Inflammatory macrophage treated with lipopolysaccharide for 4 hours (primary cell): Measurements from ENCODE around the gene FCAMR.

Source experiments
- DNase-seq: peaks from one replicate; pipeline ENCODE4 v3.0.0-alpha.2; 2020

The FCAMR gene

GRCh38 chr1:206998816-206999215 lies 28.6 kb upstream of the FCAMR start:
- DNase-seq = peak; percentile 68

DNA sequence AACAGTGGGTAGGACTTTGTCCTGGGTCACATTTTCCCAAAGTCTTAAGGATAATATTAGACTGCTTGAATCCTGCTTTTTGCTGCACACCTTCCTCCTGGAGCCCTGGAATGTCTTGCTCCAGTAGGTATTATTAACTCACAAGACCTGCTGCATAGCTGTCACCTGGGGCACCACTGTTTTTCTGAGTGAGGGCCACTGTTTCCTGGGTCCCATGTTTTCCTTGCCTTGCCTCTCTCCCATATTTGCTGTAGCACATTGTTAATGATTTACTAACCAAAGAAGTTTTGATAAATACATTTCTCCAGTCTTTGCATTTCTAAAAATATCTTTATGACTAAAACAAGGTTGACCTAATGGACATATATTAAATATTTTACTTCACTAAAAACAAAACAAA lies 22.5 kb upstream of the FCAMR start:
- DNase-seq = no peak

GRCh38 chr1:206987873-206988272 lies 17.6 kb upstream of the FCAMR start:
- DNase-seq = no peak

DNA sequence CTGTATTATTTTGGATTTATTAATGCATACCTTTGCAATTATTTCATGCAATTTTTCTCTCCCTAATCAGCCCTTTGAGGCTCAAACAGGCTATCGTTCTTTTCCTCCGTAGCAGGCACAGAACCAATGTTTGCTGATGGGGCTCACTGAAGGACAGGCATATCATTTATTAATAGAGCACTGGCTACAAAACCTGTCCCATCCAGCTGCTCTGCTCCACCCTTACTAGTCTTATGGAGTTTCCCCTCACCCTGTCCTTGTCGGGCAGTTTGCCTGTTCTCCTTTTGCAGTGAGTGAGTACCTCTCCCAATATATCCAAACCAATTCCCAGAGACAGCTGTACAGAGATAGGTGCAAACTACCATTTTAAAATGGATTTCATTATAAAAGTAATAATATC lies 16.6 kb upstream of the FCAMR start:
- no peak for DNase-seq

DNA sequence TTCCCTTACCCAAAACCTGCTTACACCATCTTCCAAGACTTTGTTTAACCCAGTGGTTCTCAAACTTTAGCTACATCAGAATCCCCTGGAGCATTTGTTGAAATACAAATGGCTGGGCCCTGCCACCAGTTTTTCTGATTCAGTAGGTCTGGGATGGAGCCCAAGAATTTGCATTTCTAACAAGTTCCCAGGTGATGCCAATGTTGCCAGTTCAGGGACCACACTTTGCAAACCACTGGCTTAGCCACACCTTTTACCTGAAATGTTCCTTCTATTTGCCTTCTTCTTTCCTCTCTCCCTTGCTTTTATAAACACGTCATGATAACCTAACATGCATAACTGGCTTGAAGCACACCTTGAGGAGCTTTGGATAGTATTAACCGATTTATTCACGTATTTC lies 16.1 kb upstream of the FCAMR start:
- no peak for DNase-seq

DNA sequence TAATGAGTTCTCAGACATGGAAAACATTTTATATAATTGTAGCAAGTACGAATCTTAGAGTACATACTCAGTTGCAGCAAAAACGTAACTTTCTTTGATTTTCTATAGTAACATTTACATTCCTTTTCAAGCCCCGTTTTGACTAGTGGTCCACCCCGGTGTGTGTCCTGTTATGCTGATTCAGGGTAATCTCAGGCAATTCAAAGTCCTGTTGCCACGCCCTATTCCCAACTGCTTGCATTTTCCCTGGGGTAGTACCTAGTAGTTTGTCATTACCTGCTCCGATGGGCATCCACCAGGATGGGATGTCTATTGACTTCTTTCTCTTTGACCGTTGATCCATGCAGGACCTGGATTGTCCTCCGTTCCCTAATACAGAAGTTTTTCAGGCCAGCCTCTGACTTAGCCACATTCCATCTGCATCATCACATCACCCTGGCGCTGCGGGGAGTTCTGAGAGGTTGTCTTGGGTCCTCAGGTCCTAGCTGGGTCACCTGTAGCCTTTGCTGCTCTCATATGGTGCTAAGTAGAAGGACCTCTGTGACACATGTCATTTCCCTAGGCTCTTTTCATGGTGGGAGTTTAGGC lies 15.0 kb upstream of the FCAMR start:
- no peak for DNase-seq

DNA sequence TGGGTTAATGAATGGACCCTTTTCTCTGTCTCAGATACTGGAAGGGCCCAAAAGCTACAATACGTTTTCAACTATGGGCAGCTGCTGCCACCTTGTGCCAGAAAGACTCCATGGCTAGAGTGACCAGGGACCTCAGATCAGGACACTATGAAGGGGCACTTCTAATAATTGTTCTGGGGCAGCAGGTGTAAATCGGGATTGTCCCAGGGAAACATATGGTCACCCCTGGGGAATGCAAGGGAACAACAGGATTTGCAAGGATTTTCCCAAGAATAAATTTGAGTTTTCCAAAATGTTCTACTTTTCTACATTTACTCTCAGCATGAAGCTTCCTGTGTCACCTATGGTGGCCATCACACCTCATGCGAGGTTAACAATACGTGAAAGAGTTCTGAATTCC lies 12.0 kb upstream of the FCAMR start:
- peak; percentile 69 for DNase-seq

DNA sequence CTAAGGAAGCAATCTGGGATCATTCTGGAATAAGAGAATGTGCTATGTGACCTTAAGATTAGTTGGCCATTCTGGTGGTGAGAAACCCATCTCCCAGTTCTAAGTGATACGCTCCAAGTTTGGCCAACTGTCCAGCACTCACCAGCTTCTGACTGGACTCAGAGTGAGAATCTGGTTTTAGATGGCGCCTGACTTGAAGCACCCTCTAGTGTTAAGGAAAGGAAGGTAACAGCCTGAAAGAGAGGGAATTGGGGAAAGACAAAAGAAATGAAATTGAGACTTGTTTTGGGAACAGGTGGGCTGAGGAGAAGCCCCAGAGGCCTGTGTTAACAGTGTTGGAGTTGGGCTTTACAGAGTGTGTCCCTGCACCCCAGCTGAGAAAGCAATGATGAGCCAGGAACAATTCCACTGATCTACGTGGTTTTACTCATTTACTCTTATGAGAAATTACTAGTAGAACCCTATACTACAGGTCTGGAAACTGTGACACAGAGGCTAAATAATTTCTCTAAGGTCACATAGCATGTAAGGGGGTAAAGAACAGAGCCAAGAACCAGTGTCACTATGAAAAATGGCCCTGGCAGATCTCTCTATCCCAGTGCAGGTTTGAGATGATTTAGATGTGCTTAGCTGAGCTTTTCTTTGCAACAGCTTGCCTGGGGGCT lies 9.3 kb upstream of the FCAMR start:
- DNase-seq = peak; percentile 47

DNA sequence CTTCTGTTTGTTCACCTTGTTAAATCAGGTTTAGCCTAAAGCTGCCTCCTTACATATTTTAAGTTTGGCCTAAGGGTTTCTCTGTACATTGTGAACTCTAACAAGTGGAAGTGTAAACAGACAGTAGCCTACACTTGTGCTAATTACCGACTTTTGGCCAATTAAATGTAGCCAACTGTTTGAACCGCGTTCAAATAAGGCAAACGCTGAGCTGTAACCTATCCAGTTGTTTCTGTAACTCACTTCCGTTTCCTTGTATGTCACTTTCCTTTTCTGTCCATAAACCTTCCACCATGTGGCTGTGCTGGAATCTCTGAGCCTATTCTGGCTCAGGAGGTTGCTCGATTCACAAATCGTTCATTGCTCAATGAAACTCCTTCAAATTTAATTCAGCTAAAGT lies 8.0 kb upstream of the FCAMR start:
- DNase-seq = no peak

- no peak for DNase-seq
These were observed 5.0 kb upstream of the FCAMR start for GRCh38 chr1:206975306-206975705.

GRCh38 chr1:206974140-206974539 lies 3.9 kb upstream of the FCAMR start:
- no peak for DNase-seq

GRCh38 chr1:206972728-206973127 lies 2.5 kb upstream of the FCAMR start:
- DNase-seq = no peak

GRCh38 chr1:206971029-206971655 lies 882 bp upstream of the FCAMR start:
- DNase-seq = peak; percentile 84

- peak; percentile 61 for DNase-seq
These were observed 1.2 kb downstream of the FCAMR start for GRCh38 chr1:206969090-206969489.

GRCh38 chr1:206967096-206967849 lies 3.0 kb downstream of the FCAMR start:
- peak; percentile 94 for DNase-seq

- DNase-seq = no peak
These were observed 4.5 kb downstream of the FCAMR start for GRCh38 chr1:206965781-206966180.

DNA sequence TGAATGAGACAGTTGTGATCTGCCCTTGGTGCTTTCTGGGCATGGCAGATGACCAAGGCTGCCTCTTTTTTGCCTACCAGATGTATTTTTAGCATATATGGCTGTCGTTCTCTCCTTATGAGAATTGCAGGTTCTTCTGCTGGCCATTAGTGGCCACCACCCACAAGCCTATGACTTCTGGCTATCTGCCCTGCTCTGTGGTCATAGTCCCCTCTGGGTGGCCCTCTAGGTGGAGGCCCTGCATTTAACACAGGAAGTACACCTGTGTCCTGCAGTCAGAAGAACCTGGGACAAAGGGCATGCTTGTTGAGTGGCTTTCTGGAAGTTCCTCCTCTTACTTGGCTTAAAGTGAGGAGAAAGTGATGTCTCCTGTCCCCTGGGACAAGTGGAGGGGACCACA lies 6.5 kb downstream of the FCAMR start:
- no peak for DNase-seq

DNA sequence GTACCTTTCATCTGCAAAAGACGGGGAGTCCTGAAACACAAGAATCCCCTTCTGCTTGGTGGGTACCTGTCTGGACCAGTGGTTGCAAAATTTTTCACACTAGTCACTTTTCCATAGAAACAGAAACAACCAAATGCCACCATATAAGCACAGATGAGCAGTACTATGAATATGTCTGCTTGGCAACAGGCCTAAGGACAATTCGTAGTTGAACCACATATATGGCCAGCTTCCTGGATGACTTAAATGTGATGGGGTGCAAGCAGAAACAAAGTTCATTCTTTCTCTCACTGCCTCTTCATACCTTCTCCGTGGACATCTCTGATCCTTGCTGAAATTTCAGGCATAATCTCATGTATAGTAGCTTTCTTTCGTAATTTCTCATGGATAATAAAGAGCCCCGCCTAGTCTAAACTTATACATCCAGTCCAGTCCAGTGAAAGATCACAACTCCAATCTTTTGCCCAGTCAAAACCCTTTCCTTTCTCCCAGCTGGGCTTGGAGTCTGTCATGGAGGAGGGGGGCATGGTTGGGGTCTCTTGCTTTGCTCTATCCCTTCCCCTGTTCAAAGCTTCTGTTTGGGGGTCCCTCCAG lies 7.0 kb downstream of the FCAMR start:
- no peak for DNase-seq

DNA sequence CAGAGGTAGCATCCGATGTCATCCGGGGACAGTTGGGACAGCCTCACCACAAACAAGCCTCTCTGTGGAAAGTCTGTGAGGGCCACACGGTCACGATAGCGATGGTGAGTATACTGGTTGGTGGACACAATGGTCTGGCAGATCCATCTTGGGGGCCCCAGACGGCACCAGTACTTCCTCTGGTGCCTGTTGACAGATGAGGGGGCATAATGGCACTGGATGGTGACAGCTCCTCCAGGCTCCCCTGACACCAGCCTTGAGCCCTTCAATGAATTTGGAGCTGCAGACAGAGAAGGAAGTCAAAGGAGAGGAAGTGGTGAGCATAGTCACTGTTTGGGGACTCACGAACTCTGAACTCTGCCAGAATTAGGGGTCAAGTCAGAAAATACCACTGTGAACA lies 8.0 kb downstream of the FCAMR start:
- DNase-seq = peak; percentile 48

- no peak for DNase-seq
These were observed 8.6 kb downstream of the FCAMR start for GRCh38 chr1:206961668-206962067.

GRCh38 chr1:206960676-206961386 lies 9.4 kb downstream of the FCAMR start:
- no peak for DNase-seq

DNA sequence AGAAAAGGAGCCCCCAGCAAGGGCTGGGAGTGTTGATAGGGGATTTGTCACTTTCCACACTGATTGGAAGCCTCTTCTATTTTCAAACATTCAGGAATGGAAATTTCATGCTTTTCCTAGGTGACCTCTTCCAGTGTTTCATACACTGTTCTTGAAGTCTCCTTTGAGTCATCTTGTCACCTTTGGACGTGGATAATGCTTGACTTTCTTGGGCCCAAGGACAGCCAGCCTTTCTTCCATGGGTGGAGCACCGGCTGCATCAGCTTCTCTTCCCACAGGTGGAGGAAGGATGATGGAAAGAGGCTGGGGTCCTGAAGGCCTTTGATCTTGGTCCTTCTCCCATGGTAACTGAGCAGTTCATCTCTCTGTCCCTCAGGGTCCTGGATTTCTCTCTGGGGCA lies 12.1 kb downstream of the FCAMR start:
- no peak for DNase-seq

DNA sequence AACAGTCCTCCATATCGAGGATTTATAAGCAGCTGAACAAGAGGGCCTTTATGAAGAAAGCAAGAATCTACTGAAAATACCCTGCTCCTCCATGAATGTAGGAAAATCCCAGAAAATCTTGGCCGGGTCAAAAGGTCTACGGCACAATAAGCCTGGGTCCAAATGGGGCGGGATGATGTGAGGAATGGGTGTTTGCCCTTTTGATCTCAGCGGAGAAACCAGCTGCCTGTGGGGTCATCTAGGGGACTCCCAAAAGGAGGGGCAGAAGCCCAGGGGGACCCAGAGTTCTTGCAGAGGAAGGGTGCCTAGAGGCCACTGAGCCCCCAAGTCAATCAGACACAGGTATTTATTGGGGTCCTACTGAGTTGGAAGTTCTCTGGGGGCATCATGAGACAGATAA lies 12.6 kb downstream of the FCAMR start:
- no peak for DNase-seq
